Lower leg skin (tissue), 4 donors: ENCODE data around the gene PSMD8. TPM values are rescaled to one million over a fixed set of nuclear protein-coding genes. Genes with fewer than 3 reads are reported as not detected.

Experiments used
- DNase-seq, 2 donors: peaks; one replicate each; pipeline ENCODE4 v3.0.0-alpha.2; 2019; ENCODE audit warnings: low spot score in 2 of 2
- H3K4me3 ChIP-seq: fragments of 200-600 bp; sonication (generic); 2 replicates; pipeline ENCODE4 v1.5.1; 2017; ENCODE audit warnings: mild to moderate bottlenecking, low read depth; ENCODE audit not compliant: poor library complexity, severe bottlenecking
- POLR2A ChIP-seq, 2 donors: fragments of 450-650 bp; IDR thresholded peaks; one replicate each; pipeline ENCODE4 v1.6.1; 2016 to 2017; ENCODE audit warnings: antibody characterized with exemption in 2 of 2, mild to moderate bottlenecking in 1 of 2, moderate library complexity in 1 of 2
- WGBS, 2 donors: methylation state at CpG; one replicate each; pipeline ENCODE4 v1.1.5; 2018; 5-methylcytosine and 5-hydroxymethylcytosine counted together
- intact Hi-C: fragments of 100-400 bp; cut with DNase I; formaldehyde crosslinking; loops from one replicate; pipeline ENCODE4 v1.15.0; 2023; ENCODE audit warnings: low total_unique reads
- total RNA-seq, 4 donors: library from RNA; depleted of rRNA; stranded (reverse); fragments of >200 nt; gene quantifications; one replicate each; pipeline ENCODE4 v1.1.0, GENCODE V29; 2016
- TF ChIP-seq, protein P1 (sequence below), 3 donors: fragments of 450-650 bp; IDR thresholded peaks; one replicate each; pipeline ENCODE4 v1.5.1; 2016; ENCODE audit warnings: antibody characterized with exemption in 3 of 3, mild to moderate bottlenecking in 3 of 3, moderate library complexity in 2 of 3

Gene PSMD8
- total RNA-seq, 4 donors from 2014 or later = 222 to 319 (median 311) TPM

DNA sequence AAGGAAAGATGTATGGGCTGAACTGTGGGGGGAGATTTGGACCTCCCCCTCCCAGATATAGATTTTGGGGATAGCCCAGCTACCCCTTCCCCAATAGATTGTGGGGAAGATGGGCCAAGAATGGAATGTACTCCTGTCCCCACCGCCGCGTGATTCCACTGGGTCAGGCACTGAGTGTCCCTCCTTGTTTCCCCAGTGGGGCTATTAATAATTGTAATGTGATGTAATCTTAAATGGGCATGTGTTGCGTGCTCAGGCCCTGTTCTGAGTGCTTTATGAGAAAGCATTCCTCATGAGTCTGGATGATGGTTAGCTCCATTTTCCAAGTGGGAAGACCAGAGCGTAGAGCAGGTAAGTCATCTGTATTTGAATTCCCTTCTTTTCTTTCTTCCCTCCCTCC lies 1.4 kb downstream of the PSMD8 start:
- WGBS, 2 donors = 56 to 72% methylated on average over 5 of the region's 5 CpGs
- H3K4me3 ChIP-seq = no peak overlapping the region
- intact Hi-C loops = no loop called here
- TF ChIP-seq, protein P1, sequence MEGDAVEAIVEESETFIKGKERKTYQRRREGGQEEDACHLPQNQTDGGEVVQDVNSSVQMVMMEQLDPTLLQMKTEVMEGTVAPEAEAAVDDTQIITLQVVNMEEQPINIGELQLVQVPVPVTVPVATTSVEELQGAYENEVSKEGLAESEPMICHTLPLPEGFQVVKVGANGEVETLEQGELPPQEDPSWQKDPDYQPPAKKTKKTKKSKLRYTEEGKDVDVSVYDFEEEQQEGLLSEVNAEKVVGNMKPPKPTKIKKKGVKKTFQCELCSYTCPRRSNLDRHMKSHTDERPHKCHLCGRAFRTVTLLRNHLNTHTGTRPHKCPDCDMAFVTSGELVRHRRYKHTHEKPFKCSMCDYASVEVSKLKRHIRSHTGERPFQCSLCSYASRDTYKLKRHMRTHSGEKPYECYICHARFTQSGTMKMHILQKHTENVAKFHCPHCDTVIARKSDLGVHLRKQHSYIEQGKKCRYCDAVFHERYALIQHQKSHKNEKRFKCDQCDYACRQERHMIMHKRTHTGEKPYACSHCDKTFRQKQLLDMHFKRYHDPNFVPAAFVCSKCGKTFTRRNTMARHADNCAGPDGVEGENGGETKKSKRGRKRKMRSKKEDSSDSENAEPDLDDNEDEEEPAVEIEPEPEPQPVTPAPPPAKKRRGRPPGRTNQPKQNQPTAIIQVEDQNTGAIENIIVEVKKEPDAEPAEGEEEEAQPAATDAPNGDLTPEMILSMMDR (IDR thresholded peaks at IDR 0.05) = no peak
- no peak for TF ChIP-seq POLR2A (IDR thresholded peaks at IDR 0.05)
- no peak for DNase-seq

DNA sequence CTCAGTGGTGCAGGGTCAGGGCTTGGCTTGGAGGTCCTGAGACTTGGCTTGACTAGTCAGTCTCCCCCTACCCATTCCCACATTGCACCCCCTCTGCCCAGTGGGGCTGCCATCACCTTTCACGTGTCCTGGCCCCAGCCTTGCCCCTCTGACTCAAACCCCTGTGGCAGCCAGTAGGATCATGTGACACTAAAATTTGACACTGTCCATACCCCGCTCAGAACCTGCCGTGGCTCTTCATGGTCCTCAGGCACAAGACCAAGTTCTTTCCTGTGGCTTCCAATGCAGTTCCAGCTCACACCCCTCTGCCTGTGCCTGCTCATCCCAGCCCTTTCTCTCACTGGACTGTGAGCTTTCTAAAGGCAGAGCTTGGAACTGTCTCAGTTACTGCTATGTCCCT lies 2.2 kb downstream of the PSMD8 start:
- DNase-seq = no peak
- TF ChIP-seq, protein P1 (IDR thresholded peaks at IDR 0.05) = no peak
- no peak for TF ChIP-seq POLR2A (IDR thresholded peaks at IDR 0.05)
- 70 to 73% methylated on average over 3 of the region's 3 CpGs for WGBS, 2 donors
- intact Hi-C loops = no loop called here
- no peak overlapping the region for H3K4me3 ChIP-seq

DNA sequence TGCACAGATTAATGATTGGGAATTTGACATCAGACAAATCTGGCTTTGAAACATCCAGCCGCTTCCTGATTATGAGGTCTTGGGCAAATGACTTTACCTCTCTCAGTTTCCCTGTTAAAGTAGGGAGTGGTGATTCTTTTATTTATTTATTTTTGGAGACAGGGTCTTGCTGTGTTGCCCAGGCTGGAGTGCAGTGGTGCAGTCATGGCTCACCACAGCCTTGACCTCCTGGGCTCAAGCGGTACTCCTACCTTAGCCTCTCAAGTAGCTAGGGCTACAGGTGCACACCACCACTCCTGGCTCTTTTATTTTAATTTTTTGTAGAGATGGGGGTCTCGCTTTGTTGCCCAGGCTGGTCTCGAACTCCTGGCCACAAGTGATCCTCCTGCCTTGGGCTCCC lies 2.7 kb downstream of the PSMD8 start:
- 96 to 99% methylated on average over 4 of the region's 4 CpGs for WGBS, 2 donors

DNA sequence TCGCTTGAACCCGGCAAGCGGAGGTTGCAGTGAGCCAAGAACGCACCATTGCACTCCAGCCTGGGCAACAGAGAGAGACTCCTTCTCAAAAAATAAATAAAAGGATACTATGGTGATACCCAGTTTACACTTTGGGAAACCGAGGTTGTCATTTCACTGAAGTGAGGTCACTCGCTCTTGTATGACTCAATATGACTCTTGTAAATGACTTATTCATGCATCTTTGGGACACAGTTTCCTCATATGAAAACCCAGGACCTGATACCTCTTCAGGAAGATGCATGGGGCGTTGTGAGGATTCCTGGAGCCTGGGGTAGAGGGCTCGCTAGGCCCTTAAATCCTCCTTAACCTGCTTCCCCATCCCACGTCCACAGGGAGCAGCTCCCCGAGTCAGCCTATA lies 4.5 kb downstream of the PSMD8 start:
- no peak for TF ChIP-seq POLR2A (IDR thresholded peaks at IDR 0.05)
- TF ChIP-seq, protein P1 (IDR thresholded peaks at IDR 0.05) = no peak
- intact Hi-C loops = no loop called here
- 90 to 97% methylated on average over 10 of the region's 10 CpGs for WGBS, 2 donors
- no peak overlapping the region for H3K4me3 ChIP-seq
- DNase-seq = no peak

More for the DNA sequence above, 2.7 kb downstream of the PSMD8 start:
- TF ChIP-seq, protein P1 (IDR thresholded peaks at IDR 0.05) = no peak
- no peak for TF ChIP-seq POLR2A (IDR thresholded peaks at IDR 0.05)
- DNase-seq = no peak
- intact Hi-C loops = no loop called here
- no peak overlapping the region for H3K4me3 ChIP-seq

DNA sequence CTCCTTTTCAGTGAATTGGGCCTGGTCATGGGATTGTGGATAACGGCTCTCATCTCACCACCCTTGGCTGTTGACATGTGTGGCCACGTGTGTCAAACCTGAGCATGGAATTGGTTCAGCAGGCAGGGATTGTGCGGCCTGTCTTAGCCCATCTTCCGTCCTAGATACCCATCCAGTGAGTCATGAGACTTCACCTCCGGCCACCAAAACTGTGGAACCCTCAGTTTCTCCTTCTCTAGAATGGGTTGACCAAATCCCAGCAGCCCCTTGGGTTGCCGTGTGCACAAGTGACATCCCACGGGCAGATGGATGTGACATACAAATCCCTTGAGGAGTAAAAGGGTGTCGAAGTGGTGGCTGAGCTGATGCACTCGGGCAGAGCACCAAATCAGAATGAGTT lies 6.8 kb downstream of the PSMD8 start:
- 90 to 95% methylated on average over 9 of the region's 9 CpGs for WGBS, 2 donors
- DNase-seq = no peak
- TF ChIP-seq POLR2A (IDR thresholded peaks at IDR 0.05) = no peak
- TF ChIP-seq, protein P1 (IDR thresholded peaks at IDR 0.05) = no peak
- no peak overlapping the region for H3K4me3 ChIP-seq
- intact Hi-C loops = no loop called here

DNA sequence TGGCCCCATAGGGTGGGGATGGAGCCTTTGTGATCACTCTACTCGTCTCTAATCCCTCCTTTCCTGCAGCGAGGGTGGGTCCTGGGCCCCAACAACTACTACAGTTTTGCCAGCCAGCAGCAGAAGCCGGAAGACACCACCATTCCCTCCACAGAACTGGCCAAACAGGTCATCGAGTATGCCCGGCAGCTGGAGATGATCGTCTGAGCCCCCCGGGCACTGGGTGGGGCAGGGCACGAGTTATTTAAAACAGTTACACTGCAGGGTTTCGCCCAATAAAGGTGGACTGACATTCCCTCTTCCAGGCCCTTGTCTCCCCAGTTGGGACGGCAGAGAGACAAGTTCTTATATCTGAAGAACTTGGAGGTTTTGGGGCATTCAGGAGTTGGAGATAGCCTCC lies 8.8 kb downstream of the PSMD8 start:
- intact Hi-C loops = no loop called here
- WGBS, 2 donors = 54 to 57% methylated on average over 10 of the region's 10 CpGs
- no peak overlapping the region for H3K4me3 ChIP-seq
- DNase-seq = no peak
- TF ChIP-seq, protein P1 (IDR thresholded peaks at IDR 0.05) = no peak
- no peak for TF ChIP-seq POLR2A (IDR thresholded peaks at IDR 0.05)
